Immature natural killer cell (primary cell): Measurements from ENCODE around the gene TANC2. TPM values are rescaled to one million over a fixed set of nuclear protein-coding genes. Genes with fewer than 3 reads are reported as not detected.
A peak's percentile ranks its signal among the peaks of the same experiment; 100 is the strongest.

Experiments used
- DNase-seq, 3 donors: peaks; one replicate each; pipeline ENCODE4 v3.0.0; 2022; ENCODE audit warnings: mixed read lengths in 1 of 3
- H3K27ac Mint-ChIP-seq, 6 donors: one replicate each; pipeline ENCODE4 v1.8.0; 2020; ENCODE audit warnings: mixed read lengths in 6 of 6, mild to moderate bottlenecking in 5 of 6, inconsistent platforms in 4 of 6, moderate library complexity in 3 of 6
- H3K27me3 Mint-ChIP-seq, 3 donors: one replicate each; pipeline ENCODE4 v1.8.0; 2020 to 2021; ENCODE audit warnings: low read depth in 3 of 3, mild to moderate bottlenecking in 3 of 3, mixed read lengths in 3 of 3, moderate library complexity in 3 of 3, inconsistent platforms in 1 of 3
- H3K36me3 Mint-ChIP-seq, 3 donors: one replicate each; pipeline ENCODE4 v1.8.0; 2020; ENCODE audit warnings: mixed read lengths in 3 of 3, inconsistent platforms in 2 of 3, mild to moderate bottlenecking in 2 of 3
- H3K4me1 Mint-ChIP-seq, 2 donors: one replicate each; pipeline ENCODE4 v1.8.0; 2020; ENCODE audit warnings: inconsistent platforms in 2 of 2, mild to moderate bottlenecking in 2 of 2, mixed read lengths in 2 of 2, moderate library complexity in 1 of 2
- H3K4me3 Mint-ChIP-seq, 5 donors: one replicate each; pipeline ENCODE4 v1.8.0; 2020; ENCODE audit warnings: mild to moderate bottlenecking in 5 of 5, mixed read lengths in 5 of 5, inconsistent platforms in 3 of 5, moderate library complexity in 3 of 5
- H3K9me3 Mint-ChIP-seq, 6 donors: one replicate each; pipeline ENCODE4 v1.8.0; 2020; ENCODE audit warnings: mild to moderate bottlenecking in 6 of 6, mixed read lengths in 6 of 6, inconsistent platforms in 4 of 6, moderate library complexity in 3 of 6
- polyA plus RNA-seq, 3 donors: library from polyadenylated mRNA; unstranded; fragments of 300-500 nt; fragmentation: Illumina TruSeq; gene quantifications; one replicate each; pipeline ENCODE4 v1.2.3, GENCODE V29; 2021

TANC2 gene
- polyA plus RNA-seq, 3 donors from 2014 or later = 2.6 to 6.2 (median 4.4) TPM

GRCh38 chr17:62935523-62935922 lies 30.5 kb upstream of the TANC2 start:
- Mint-ChIP-seq H3K4me3 (no peak overlapping the region), H3K4me1 (no peaks in the 10 kb centered on the region), H3K27me3 (peaks cover 2 to 15% (median 4%) of the 10 kb centered on the region in 3 donors), H3K36me3 (no peaks in the 10 kb centered on the region), H3K9me3 (peaks cover 0 to 6% (median under 1%) of the 10 kb centered on the region in 6 donors), H3K27ac (no peak overlapping the region)
- no peak for DNase-seq

GRCh38 chr17:62937606-62938005 lies 28.4 kb upstream of the TANC2 start:
- H3K9me3 Mint-ChIP-seq = peaks cover 5 to 21% (median 13%) of the 10 kb centered on the region in 6 donors
- no peak overlapping the region for H3K4me3 Mint-ChIP-seq
- peaks cover 3 to 7% (median 5%) of the 10 kb centered on the region in 3 donors for H3K36me3 Mint-ChIP-seq
- H3K27me3 Mint-ChIP-seq = peaks cover 3 to 18% (median 7%) of the 10 kb centered on the region in 3 donors
- DNase-seq = no peak
- no peak overlapping the region for H3K27ac Mint-ChIP-seq
- no peaks in the 10 kb centered on the region for H3K4me1 Mint-ChIP-seq

DNA sequence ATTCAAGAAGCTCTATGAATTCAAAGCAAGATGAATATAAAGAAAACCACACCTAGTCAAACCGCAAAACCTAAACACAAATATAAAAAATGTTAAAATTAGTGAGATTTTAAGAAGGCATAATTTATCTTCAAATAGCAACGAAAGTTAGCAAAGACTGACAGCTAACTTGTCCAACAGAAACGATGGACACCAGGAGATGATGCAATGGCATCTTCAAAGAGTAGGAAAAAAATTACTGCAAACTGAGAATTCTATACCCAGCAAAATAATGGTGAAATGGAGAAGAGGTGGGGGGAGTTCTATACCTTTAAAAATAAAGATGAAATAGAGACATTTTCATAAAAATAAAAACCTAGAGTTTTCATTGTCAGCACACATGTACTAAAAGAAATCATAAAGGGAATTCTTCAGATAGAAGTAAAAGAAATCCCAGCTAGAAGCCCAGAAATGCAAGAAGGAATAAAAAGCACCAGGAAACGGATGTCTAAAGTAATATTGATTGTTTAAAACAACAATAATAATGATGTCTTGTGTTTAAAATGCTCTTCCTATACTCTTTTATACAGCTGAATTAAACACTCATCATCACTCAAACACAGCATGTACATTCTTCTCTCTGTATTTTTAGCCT lies 24.6 kb upstream of the TANC2 start:
- no peaks in the 10 kb centered on the region for H3K4me1 Mint-ChIP-seq
- no peak for DNase-seq
- peaks cover 6 to 21% (median 13%) of the 10 kb centered on the region in 6 donors for H3K9me3 Mint-ChIP-seq
- H3K27ac Mint-ChIP-seq = no peak overlapping the region
- peaks cover 3 to 7% (median 5%) of the 10 kb centered on the region in 3 donors for H3K36me3 Mint-ChIP-seq
- peaks cover 3 to 20% (median 3%) of the 10 kb centered on the region in 3 donors for H3K27me3 Mint-ChIP-seq
- H3K4me3 Mint-ChIP-seq = no peak overlapping the region

- no peaks in the 10 kb centered on the region for H3K36me3 Mint-ChIP-seq
- no peak overlapping the region for H3K27ac Mint-ChIP-seq
- H3K9me3 Mint-ChIP-seq = peaks cover 0 to 2% (median 0%) of the 10 kb centered on the region in 6 donors
- peaks cover 1 to 7% (median 3%) of the 10 kb centered on the region in 3 donors for H3K27me3 Mint-ChIP-seq
- no peak for DNase-seq
- H3K4me1 Mint-ChIP-seq = no peaks in the 10 kb centered on the region
- no peak overlapping the region for H3K4me3 Mint-ChIP-seq
These were observed 17.7 kb upstream of the TANC2 start for GRCh38 chr17:62948370-62948769.

DNA sequence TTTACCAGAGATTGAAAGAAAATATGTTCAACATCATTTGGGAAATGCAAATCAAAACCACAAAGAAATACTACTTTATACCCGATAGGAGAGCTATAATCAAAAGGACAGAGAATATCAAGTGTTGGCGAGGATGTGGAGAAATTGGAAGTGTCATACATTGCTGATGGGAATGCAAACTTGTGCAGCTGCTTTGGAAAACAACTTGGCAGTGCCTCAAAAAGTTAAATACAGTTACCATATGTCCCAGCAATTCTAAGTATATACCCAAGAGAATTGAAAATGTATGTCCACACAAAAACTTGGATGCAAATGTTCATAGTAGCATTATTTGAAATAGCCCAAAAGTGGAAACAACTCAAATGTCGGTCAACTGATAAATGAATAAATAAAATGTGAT lies 17.0 kb upstream of the TANC2 start:
- H3K4me1 Mint-ChIP-seq = no peaks in the 10 kb centered on the region
- peaks cover 1 to 7% (median 2%) of the 10 kb centered on the region in 3 donors for H3K27me3 Mint-ChIP-seq

DNA sequence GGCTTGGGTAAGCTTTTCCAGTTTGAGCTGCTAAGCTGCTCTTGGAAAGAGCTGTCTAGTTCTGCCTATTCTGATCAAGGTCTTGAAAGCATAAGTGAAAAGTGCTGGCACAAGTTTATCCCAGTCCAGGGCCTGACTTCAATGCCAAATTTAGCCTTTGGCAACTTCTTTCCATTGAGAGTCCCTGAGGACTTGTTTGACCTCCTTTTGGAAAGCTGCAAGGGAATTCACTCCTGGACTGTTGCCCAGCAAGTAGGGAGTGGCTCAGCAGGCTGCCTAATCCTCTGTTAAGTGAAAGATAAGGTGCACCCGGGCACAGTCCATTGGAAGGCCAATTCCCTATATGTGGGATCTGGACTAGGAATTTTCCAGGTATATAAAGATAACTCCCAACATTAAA lies 16.0 kb upstream of the TANC2 start:
- Mint-ChIP-seq H3K27me3 (peaks cover 1 to 5% (median 2%) of the 10 kb centered on the region in 3 donors), H3K4me1 (no peaks in the 10 kb centered on the region), H3K27ac (no peak overlapping the region), H3K36me3 (no peaks in the 10 kb centered on the region), H3K9me3 (peaks cover 0 to 1% (median 0%) of the 10 kb centered on the region in 6 donors), H3K4me3 (no peak overlapping the region)
- DNase-seq = no peak

More for the DNA sequence above, 17.0 kb upstream of the TANC2 start:
- H3K36me3 Mint-ChIP-seq = no peaks in the 10 kb centered on the region
- H3K9me3 Mint-ChIP-seq = peaks cover 0 to 1% (median 0%) of the 10 kb centered on the region in 6 donors
- no peak overlapping the region for H3K4me3 Mint-ChIP-seq
- H3K27ac Mint-ChIP-seq = no peak overlapping the region
- DNase-seq = no peak

DNA sequence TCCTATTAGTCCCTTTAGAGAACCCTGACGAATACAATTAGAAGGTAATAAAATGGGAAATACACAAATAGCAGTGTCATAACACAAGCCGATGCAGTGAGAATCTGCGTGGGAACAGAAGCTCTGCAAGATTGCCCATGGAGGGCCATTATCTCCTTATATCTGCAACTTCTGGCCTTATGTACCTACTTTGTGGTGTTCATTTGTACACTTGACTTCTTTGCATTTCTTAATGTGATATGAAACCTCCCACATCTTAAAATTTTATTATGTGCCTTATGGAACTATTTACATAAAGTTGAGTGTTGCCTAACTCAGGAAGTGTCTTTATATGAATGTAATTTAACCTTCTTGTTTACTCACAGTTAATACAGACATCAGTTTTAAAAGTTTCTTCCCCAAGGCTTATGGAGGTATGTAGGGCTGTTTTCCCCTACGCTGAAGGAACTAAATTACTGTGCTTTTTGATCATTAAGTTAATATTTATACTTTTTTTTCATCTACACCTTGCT lies 10.1 kb upstream of the TANC2 start:
- Mint-ChIP-seq H3K36me3 (no peaks in the 10 kb centered on the region), H3K27me3 (peaks cover 0 to 7% (median 4%) of the 10 kb centered on the region in 3 donors), H3K4me1 (no peaks in the 10 kb centered on the region), H3K4me3 (no peak overlapping the region), H3K27ac (no peak overlapping the region), H3K9me3 (no peaks in the 10 kb centered on the region)
- DNase-seq = no peak

DNA sequence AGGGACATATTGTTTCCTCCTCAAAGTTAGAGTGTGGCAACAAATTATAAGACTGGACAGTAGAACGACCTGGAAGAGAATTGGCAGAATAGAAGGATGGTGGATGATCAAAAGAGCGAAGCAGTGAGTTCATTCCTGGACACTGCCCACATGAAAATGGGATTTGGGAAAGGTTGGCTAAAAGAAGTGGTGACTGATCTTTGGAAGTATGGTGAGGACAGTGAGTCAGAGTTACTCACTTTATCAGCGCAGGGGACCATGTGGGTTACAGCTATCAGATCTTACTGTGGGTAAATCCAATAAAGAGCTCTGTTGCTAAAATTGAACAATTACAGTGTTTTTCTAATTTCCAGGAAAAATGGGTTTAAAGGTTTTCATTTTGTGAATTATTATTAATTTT lies 2.7 kb upstream of the TANC2 start:
- peak overlapping the region in 2 of 6 donors; percentile 1 to 3 for H3K27ac Mint-ChIP-seq
- DNase-seq = no peak
- H3K36me3 Mint-ChIP-seq = no peaks in the 10 kb centered on the region
- peaks cover 26 to 34% of the 10 kb centered on the region in 2 donors for H3K4me1 Mint-ChIP-seq
- H3K27me3 Mint-ChIP-seq = peaks cover 15 to 18% (median 17%) of the 10 kb centered on the region in 3 donors
- no peaks in the 10 kb centered on the region for H3K9me3 Mint-ChIP-seq
- H3K4me3 Mint-ChIP-seq = peak overlapping the region in 1 of 5 donors; percentile 14

- H3K36me3 Mint-ChIP-seq = no peaks in the 10 kb centered on the region
- no peaks in the 10 kb centered on the region for H3K9me3 Mint-ChIP-seq
- DNase-seq = no peak
- peak overlapping the region in 3 of 5 donors; percentile 15 to 22 (median 21) for H3K4me3 Mint-ChIP-seq
- H3K4me1 Mint-ChIP-seq = peaks cover 32 to 40% of the 10 kb centered on the region in 2 donors
- peak overlapping the region in 4 of 6 donors; percentile 77 to 99 (median 98) for H3K27ac Mint-ChIP-seq
- peaks cover 15 to 18% (median 17%) of the 10 kb centered on the region in 3 donors for H3K27me3 Mint-ChIP-seq
These were observed 1.5 kb upstream of the TANC2 start for GRCh38 chr17:62964506-62964905.

DNA sequence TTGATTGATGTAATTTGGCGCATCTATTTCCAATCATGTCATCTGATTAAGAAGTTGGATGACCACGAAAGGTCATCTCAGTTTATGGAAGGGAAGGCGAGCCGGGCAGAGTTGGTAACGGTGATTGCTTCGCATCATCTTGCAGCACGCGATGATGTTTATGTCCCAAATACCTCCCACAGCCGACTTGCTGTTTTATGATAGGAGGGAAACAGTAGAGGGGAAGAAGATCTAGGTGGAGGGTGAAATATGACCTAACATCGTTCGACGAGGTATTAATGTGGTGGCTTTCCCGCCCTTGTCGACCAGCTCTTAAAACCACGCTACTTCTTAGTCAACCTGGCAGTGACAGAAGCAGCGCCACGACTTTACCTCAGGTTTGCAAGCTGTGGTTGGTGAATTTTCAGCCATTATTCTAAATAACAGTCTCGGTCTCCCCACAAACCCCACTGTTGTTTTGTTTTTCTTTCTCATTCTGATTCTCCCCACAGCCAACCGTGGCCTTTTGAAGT lies 805 bp upstream of the TANC2 start:
- H3K9me3 Mint-ChIP-seq = no peaks in the 10 kb centered on the region
- H3K4me1 Mint-ChIP-seq = peaks cover 32 to 40% of the 10 kb centered on the region in 2 donors
- H3K4me3 Mint-ChIP-seq = peak overlapping the region; percentile 95 to 98 (median 97)
- peak overlapping the region; percentile 97 to 99 (median 98) for H3K27ac Mint-ChIP-seq
- H3K27me3 Mint-ChIP-seq = peaks cover 14 to 18% (median 17%) of the 10 kb centered on the region in 3 donors
- no peaks in the 10 kb centered on the region for H3K36me3 Mint-ChIP-seq
- no peak for DNase-seq

- H3K27me3 Mint-ChIP-seq = peaks cover 13 to 16% (median 16%) of the 10 kb centered on the region in 3 donors
- H3K4me3 Mint-ChIP-seq = peak overlapping the region; percentile 82 to 89 (median 85)
- H3K9me3 Mint-ChIP-seq = no peaks in the 10 kb centered on the region
These were observed 580 bp downstream of the TANC2 start for GRCh38 chr17:62966426-62967204.

GRCh38 chr17:62967205-62967529 lies 1.1 kb downstream of the TANC2 start:
- Mint-ChIP-seq H3K27ac (peak overlapping the region; percentile 44 to 84 (median 82)), H3K27me3 (peaks cover 13 to 16% (median 16%) of the 10 kb centered on the region in 3 donors), H3K9me3 (no peaks in the 10 kb centered on the region), H3K4me3 (peak overlapping the region; percentile 82 to 89 (median 85)), H3K36me3 (no peaks in the 10 kb centered on the region), H3K4me1 (peaks cover 32 to 40% of the 10 kb centered on the region in 2 donors)
- DNase-seq = no peak

More at GRCh38 chr17:62966426-62967204, 580 bp downstream of the TANC2 start:
- peaks cover 32 to 40% of the 10 kb centered on the region in 2 donors for H3K4me1 Mint-ChIP-seq
- peak in 1 of 3 donors; percentile 3 for DNase-seq
- peak overlapping the region; percentile 44 to 84 (median 82) for H3K27ac Mint-ChIP-seq
- H3K36me3 Mint-ChIP-seq = no peaks in the 10 kb centered on the region

GRCh38 chr17:62968445-62968923 lies 2.4 kb downstream of the TANC2 start:
- no peaks in the 10 kb centered on the region for H3K9me3 Mint-ChIP-seq
- H3K36me3 Mint-ChIP-seq = no peaks in the 10 kb centered on the region
- peak; percentile 69 to 75 (median 72) for DNase-seq
- H3K4me1 Mint-ChIP-seq = peaks cover 32 to 40% of the 10 kb centered on the region in 2 donors
- peak overlapping the region in 4 of 6 donors; percentile 9 to 81 (median 27) for H3K27ac Mint-ChIP-seq
- H3K27me3 Mint-ChIP-seq = peaks cover 12 to 16% (median 13%) of the 10 kb centered on the region in 3 donors
- peak overlapping the region; percentile 42 to 79 (median 58) for H3K4me3 Mint-ChIP-seq
